Activated CD4-positive, alpha-beta memory T cell treated with anti-CD3 and anti-CD28 coated beads for 36 hours (primary cell): ENCODE data around the gene TMC6. TPM values are rescaled to one million over a fixed set of nuclear protein-coding genes. Genes with fewer than 3 reads are reported as not detected.
A peak's percentile ranks its signal among the peaks of the same experiment; 100 is the strongest.

Experiments used
- CTCF ChIA-PET: fragments of 350-600 bp; sonication (Branson Sonifier 250); formaldehyde crosslinking; loops from one replicate; lab custom pipeline; 2021; ENCODE audit warnings: antibody characterized with exemption, inconsistent platforms; lab: Charles Lee
- POLR2A ChIA-PET: fragments of 350-600 bp; sonication (Branson Sonifier 250); formaldehyde crosslinking; loops from one replicate; lab custom pipeline; 2021; ENCODE audit warnings: antibody characterized with exemption; lab: Charles Lee
- DNase-seq: peaks from one replicate; pipeline ENCODE4 v3.0.0-alpha.2; 2020
- H3K27ac Mint-ChIP-seq: one replicate; pipeline ENCODE4 v1.8.0; 2021; ENCODE audit warnings: mixed read lengths
- H3K27me3 Mint-ChIP-seq: one replicate; pipeline ENCODE4 v1.8.0; 2021; ENCODE audit warnings: mixed read lengths
- H3K36me3 Mint-ChIP-seq: one replicate; pipeline ENCODE4 v1.8.0; 2021; ENCODE audit warnings: mixed read lengths
- H3K4me1 Mint-ChIP-seq: one replicate; pipeline ENCODE4 v1.8.0; 2021; ENCODE audit warnings: low read depth, mixed read lengths
- H3K4me3 Mint-ChIP-seq: one replicate; pipeline ENCODE4 v1.8.0; 2021; ENCODE audit warnings: mild to moderate bottlenecking, mixed read lengths
- H3K9me3 Mint-ChIP-seq: one replicate; pipeline ENCODE4 v1.8.0; 2021; ENCODE audit warnings: mixed read lengths
- intact Hi-C: fragments of 100-400 bp; cut with micrococcal nuclease; formaldehyde crosslinking; loops from one replicate; pipeline ENCODE4 v1.15.1; 2023
- total RNA-seq, 2 experiments: library from RNA; stranded (reverse); gene quantifications; one replicate each; pipeline ENCODE4 v1.2.3, GENCODE V29; 2021

Gene TMC6
- total RNA-seq, 2 experiments from 2014 or later: 157 to 162 TPM

GRCh38 chr17:78132767-78133178, 4.2 kb upstream of the TMC6 start:
- no peak for DNase-seq
- CTCF ChIA-PET: interaction anchor here (1.1 to 6.6 kb wide), 3 partner anchors 9 to 19 kb away, joined by 5 to 99 read pairs (median 60); partner anchors contain the start of gene TMC6
- H3K36me3 Mint-ChIP-seq: peaks cover 57% of the 10 kb centered on the region
- H3K27me3 Mint-ChIP-seq: no peaks in the 10 kb centered on the region
- H3K9me3 Mint-ChIP-seq: no peaks in the 10 kb centered on the region
- H3K27ac Mint-ChIP-seq: peak overlapping the region; percentile 54
- intact Hi-C loops: loop anchor here (5.0 kb wide), 2 partner anchors 35 to 55 kb away; partner anchors contain the start of genes AFMID, SYNGR2 and TK1
- H3K4me3 Mint-ChIP-seq: peak overlapping the region; percentile 65
- H3K4me1 Mint-ChIP-seq: peaks cover 63% of the 10 kb centered on the region
- POLR2A ChIA-PET: interaction anchor here (1.5 kb wide), 2 partner anchors 10 to 54 kb away, joined by 3 to 7 read pairs; partner anchors contain the start of genes AFMID and TK1

GRCh38 chr17:78132084-78132676, 3.6 kb upstream of the TMC6 start:
- intact Hi-C loops: loop anchor here (5.0 kb wide), 2 partner anchors 35 to 55 kb away; partner anchors contain the start of genes AFMID, SYNGR2 and TK1
- H3K9me3 Mint-ChIP-seq: no peaks in the 10 kb centered on the region
- POLR2A ChIA-PET: interaction anchor here (1.1 to 1.6 kb wide), 2 partner anchors 10 to 37 kb away, joined by 3 to 5 read pairs; no protein-coding TSS in a partner anchor
- no peaks in the 10 kb centered on the region for H3K27me3 Mint-ChIP-seq
- peak overlapping the region; percentile 54 for H3K27ac Mint-ChIP-seq
- H3K4me3 Mint-ChIP-seq: peak overlapping the region; percentile 65
- H3K36me3 Mint-ChIP-seq: peaks cover 58% of the 10 kb centered on the region
- CTCF ChIA-PET: interaction anchor here (0.7 to 6.6 kb wide), 4 partner anchors 9 to 47 kb away, joined by 3 to 99 read pairs (median 4); partner anchors contain the start of gene TMC6
- DNase-seq: peak; percentile 78
- peaks cover 58% of the 10 kb centered on the region for H3K4me1 Mint-ChIP-seq

GRCh38 chr17:78131172-78132083, 2.9 kb upstream of the TMC6 start:
- CTCF ChIA-PET: interaction anchor here (0.7 to 2.2 kb wide), 7 partner anchors 9 to 46 kb away, joined by 3 to 15 read pairs (median 4); no protein-coding TSS in a partner anchor
- Mint-ChIP-seq H3K9me3 (no peaks in the 10 kb centered on the region), H3K27ac (peak overlapping the region; percentile 95), H3K4me3 (peak overlapping the region; percentile 97), H3K27me3 (no peaks in the 10 kb centered on the region), H3K4me1 (peaks cover 54% of the 10 kb centered on the region), H3K36me3 (peaks cover 55% of the 10 kb centered on the region)
- DNase-seq: peak; percentile 69
- POLR2A ChIA-PET: interaction anchor here (1.1 to 1.6 kb wide), 3 partner anchors 10 to 173 kb away, joined by 3 to 5 read pairs (median 4); partner anchors contain the start of gene TNRC6C
- intact Hi-C loops: loop anchor here (5.0 kb wide), 2 partner anchors 36 to 56 kb away; partner anchors contain the start of genes AFMID, SYNGR2 and TK1

- intact Hi-C loops: loop anchor here (1.0 to 5.0 kb wide), 3 partner anchors 10 to 57 kb away; partner anchors contain the start of genes AFMID, SYNGR2 and TK1
- Mint-ChIP-seq H3K36me3 (peaks cover 51% of the 10 kb centered on the region), H3K27me3 (no peaks in the 10 kb centered on the region), H3K4me1 (peaks cover 51% of the 10 kb centered on the region), H3K27ac (peak within 1 kb of the TSS; percentile 95), H3K4me3 (peak within 1 kb of the TSS; percentile 97), H3K9me3 (no peaks in the 10 kb centered on the region)
- CTCF ChIA-PET: interaction anchor here (1.0 to 2.2 kb wide), 8 partner anchors 8 to 45 kb away, joined by 3 to 15 read pairs (median 4); no protein-coding TSS in a partner anchor
- POLR2A ChIA-PET: interaction anchor here (0.7 to 1.6 kb wide), 6 partner anchors 8 to 172 kb away, joined by 3 to 5 read pairs (median 4); partner anchors contain the start of gene TNRC6C
- peak; percentile 89 for DNase-seq
Observed at GRCh38 chr17:78130437-78131101, 2.0 kb upstream of the TMC6 start, which contains the start of gene TMC8. TSS of gene TMC8 (plus strand) at chr17:78130771. CDS start at chr17:78131589, 818 bp downstream.

GRCh38 chr17:78130090-78130436, 1.5 kb upstream of the TMC6 start:
- Mint-ChIP-seq H3K4me1 (peaks cover 51% of the 10 kb centered on the region), H3K4me3 (peak overlapping the region; percentile 97), H3K27ac (peak overlapping the region; percentile 95), H3K9me3 (no peaks in the 10 kb centered on the region), H3K36me3 (peaks cover 47% of the 10 kb centered on the region), H3K27me3 (no peaks in the 10 kb centered on the region)
- CTCF ChIA-PET: interaction anchor here (1.0 to 2.2 kb wide), 8 partner anchors 8 to 46 kb away, joined by 3 to 15 read pairs (median 4); no protein-coding TSS in a partner anchor
- POLR2A ChIA-PET: interaction anchor here (0.7 to 1.4 kb wide), 5 partner anchors 7 to 172 kb away, joined by 3 to 4 read pairs (median 4); partner anchors contain the start of gene TNRC6C
- DNase-seq: no peak
- intact Hi-C loops: loop anchor here (1.0 to 5.0 kb wide), 3 partner anchors 10 to 57 kb away; partner anchors contain the start of genes AFMID, SYNGR2 and TK1

DNA sequence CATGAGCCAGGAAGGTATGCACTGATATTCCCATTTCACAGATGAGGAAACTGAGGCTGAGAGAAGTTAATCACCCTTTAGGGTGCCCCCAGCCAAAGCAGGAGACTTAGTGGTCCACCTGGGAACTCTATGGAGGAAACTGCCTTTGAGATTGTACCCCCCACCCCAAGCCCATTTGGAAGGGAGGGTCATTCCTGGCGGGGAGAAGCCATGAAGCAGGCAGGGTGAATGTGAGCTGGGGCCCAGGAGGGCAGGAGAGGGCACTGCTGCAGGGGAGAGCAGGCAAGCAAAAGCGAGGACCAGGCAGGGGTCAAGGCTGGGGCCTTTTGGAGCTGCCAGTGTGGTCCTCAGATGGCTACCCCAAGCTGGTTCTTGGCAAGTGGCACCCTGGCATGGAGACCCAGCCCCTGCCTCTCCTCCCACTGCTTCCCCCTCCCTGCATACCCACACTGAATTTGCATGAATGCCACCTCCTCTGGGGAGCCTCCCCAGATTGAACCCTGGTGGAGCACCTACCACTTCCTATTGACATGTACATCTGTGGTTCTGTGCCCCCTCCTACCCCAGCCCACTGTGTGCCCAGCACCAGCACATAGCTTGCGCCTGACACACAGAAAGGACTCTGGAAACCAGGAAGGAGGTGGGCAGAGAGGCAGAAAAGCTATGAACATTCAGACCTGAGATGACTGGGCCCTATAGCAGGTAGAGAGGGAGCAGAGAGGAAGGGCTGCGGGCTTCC, 965 bp upstream of the TMC6 start:
- Mint-ChIP-seq H3K36me3 (peaks cover 45% of the 10 kb centered on the region), H3K27ac (peak overlapping the region; percentile 95), H3K4me1 (peaks cover 52% of the 10 kb centered on the region), H3K27me3 (no peaks in the 10 kb centered on the region), H3K4me3 (peak overlapping the region; percentile 97), H3K9me3 (no peaks in the 10 kb centered on the region)
- ChIA-PET CTCF (interaction anchor here (1.2 to 2.2 kb wide), 6 partner anchors 7 to 47 kb away, joined by 3 to 15 read pairs (median 5); no protein-coding TSS in a partner anchor), POLR2A (interaction anchor here (0.6 to 1.9 kb wide), 6 partner anchors 8 to 171 kb away, joined by 3 to 6 read pairs (median 4); partner anchors contain the start of gene TNRC6C)
- DNase-seq: peak; percentile 76
- intact Hi-C loops: loop anchor here (1.0 to 5.0 kb wide), 4 partner anchors 11 to 125 kb away; partner anchors contain the start of genes AFMID, SYNGR2 and TK1

GRCh38 chr17:78127888-78128550, 536 bp downstream of the TMC6 start:
- ChIA-PET CTCF (interaction anchor here (1.4 to 11.2 kb wide), 3 partner anchors 8 to 48 kb away, joined by 9 to 99 read pairs (median 10); no protein-coding TSS in a partner anchor), POLR2A (interaction anchor here (1.1 to 1.9 kb wide), 4 partner anchors 12 to 15 kb away, joined by 3 to 12 read pairs (median 6); no protein-coding TSS in a partner anchor)
- Mint-ChIP-seq H3K27me3 (no peaks in the 10 kb centered on the region), H3K9me3 (no peaks in the 10 kb centered on the region), H3K4me3 (peak overlapping the region; percentile 91), H3K36me3 (peaks cover 44% of the 10 kb centered on the region), H3K4me1 (peaks cover 51% of the 10 kb centered on the region), H3K27ac (peak overlapping the region; percentile 90)
- DNase-seq: no peak
- intact Hi-C loops: loop anchor here (2.0 kb wide), 1 partner anchor 127 kb away; no protein-coding TSS in a partner anchor

GRCh38 chr17:78127239-78127887, 1.2 kb downstream of the TMC6 start:
- ChIA-PET POLR2A (interaction anchor here (1.1 to 1.9 kb wide), 4 partner anchors 12 to 15 kb away, joined by 3 to 12 read pairs (median 6); no protein-coding TSS in a partner anchor), CTCF (interaction anchor here (1.4 to 11.2 kb wide), 3 partner anchors 8 to 49 kb away, joined by 9 to 99 read pairs (median 10); no protein-coding TSS in a partner anchor)
- peak overlapping the region; percentile 91 for H3K4me3 Mint-ChIP-seq
- H3K36me3 Mint-ChIP-seq: peaks cover 44% of the 10 kb centered on the region
- H3K4me1 Mint-ChIP-seq: peaks cover 52% of the 10 kb centered on the region
- intact Hi-C loops: no loop called here
- H3K27ac Mint-ChIP-seq: peak overlapping the region; percentile 90
- no peaks in the 10 kb centered on the region for H3K9me3 Mint-ChIP-seq
- peak; percentile 81 for DNase-seq
- no peaks in the 10 kb centered on the region for H3K27me3 Mint-ChIP-seq

DNA sequence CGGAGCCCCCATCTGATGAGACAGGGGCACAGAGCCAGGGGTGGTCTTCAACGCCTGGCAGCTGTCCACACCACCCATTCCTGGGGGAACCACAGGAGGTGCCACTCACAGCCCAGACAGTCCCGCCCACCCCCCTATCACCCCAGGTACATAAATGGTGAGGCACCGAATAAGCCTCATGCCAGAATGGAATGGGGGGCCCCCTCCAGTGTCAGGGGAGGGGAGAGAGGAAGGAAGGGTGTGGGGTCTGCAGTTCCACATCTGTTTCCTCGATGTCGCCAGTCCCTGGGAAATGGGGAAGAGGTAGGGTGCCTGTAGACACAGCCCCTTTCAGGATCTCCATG, 1.7 kb downstream of the TMC6 start:
- Mint-ChIP-seq H3K27me3 (no peaks in the 10 kb centered on the region), H3K27ac (peak overlapping the region; percentile 90), H3K36me3 (peaks cover 49% of the 10 kb centered on the region), H3K4me1 (peaks cover 57% of the 10 kb centered on the region), H3K9me3 (no peaks in the 10 kb centered on the region), H3K4me3 (peak overlapping the region; percentile 91)
- no peak for DNase-seq
- intact Hi-C loops: no loop called here
- POLR2A ChIA-PET: interaction anchor here (1.5 to 1.7 kb wide), 3 partner anchors 11 to 13 kb away, joined by 5 to 12 read pairs (median 7); no protein-coding TSS in a partner anchor
- CTCF ChIA-PET: interaction anchor here (1.5 to 11.2 kb wide), 4 partner anchors 9 to 125 kb away, joined by 5 to 99 read pairs (median 8); no protein-coding TSS in a partner anchor
